A549 (cell line): ENCODE measurements around the gene PVR.
"Not testable (repeated sequence)": the region's sequence is repeated elsewhere in the genome, so short reads cannot be mapped to it uniquely, and the experiment has no call there.

Experiments
- CBX2 ChIP-seq: fragments of 200-600 bp; sonication (generic); IDR thresholded peaks from 2 replicates; pipeline ENCODE4 v1.6.1; 2016; ENCODE audit warnings: low read depth, mild to moderate bottlenecking, borderline replicate concordance
- CHD2 ChIP-seq: fragments of 150-350 bp; IDR thresholded peaks from 2 replicates; pipeline ENCODE4 v1.6.1; 2014; ENCODE audit warnings: low read length; ENCODE audit not compliant: partially characterized antibody
- CTCF ChIP-seq: fragments of >200 bp; sonication (Bioruptor Twin); formaldehyde crosslinking; IDR thresholded peaks from 3 replicates; pipeline ENCODE4 v1.5.1; 2016
- KDM1A ChIP-seq: fragments of 200-600 bp; sonication (generic); IDR thresholded peaks from 2 replicates; pipeline ENCODE4 v1.6.1; 2016; ENCODE audit warnings: low read depth, mild to moderate bottlenecking
- KDM5A ChIP-seq: fragments of 200-600 bp; sonication (generic); IDR thresholded peaks from 2 replicates; pipeline ENCODE4 v1.6.1; 2016; ENCODE audit warnings: antibody characterized with exemption, mild to moderate bottlenecking
- MAZ ChIP-seq: fragments of 150-350 bp; IDR thresholded peaks from 2 replicates; pipeline ENCODE4 v1.6.1; 2014; ENCODE audit warnings: antibody characterized with exemption, low read depth, low read length, borderline replicate concordance
- POLR2A ChIP-seq: IDR thresholded peaks from 2 replicates; pipeline ENCODE4 v1.6.1; 2012; ENCODE audit warnings: mild to moderate bottlenecking, low read length
- REST ChIP-seq: fragments of 200-600 bp; sonication (generic); IDR thresholded peaks from 2 replicates; pipeline ENCODE4 v1.6.1; 2016; ENCODE audit warnings: antibody characterized with exemption, mild to moderate bottlenecking, moderate library complexity
- RFX5 ChIP-seq: fragments of 450-650 bp; IDR thresholded peaks from 2 replicates; pipeline ENCODE4 v1.7.1; 2014; ENCODE audit warnings: antibody characterized with exemption, mild to moderate bottlenecking, moderate library complexity

DNA sequence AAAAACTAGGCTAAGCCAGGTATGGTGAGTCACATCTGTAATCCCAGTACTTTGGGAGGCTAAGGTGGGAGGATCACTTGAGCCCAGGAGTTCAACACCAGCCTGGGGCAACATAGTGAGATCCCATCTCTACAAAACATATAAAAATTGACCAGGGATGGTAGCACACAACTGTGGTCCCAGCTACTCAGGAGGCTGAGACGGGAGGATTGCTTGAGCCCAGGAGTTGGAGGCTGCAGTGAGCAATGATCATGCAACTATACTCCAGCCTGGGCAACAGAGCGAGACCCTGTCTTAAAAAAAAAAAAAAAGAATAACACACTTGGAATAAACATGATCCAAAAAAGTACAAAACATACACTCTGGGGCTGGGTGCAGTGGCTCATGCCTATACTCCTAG lies 26.3 kb downstream of the PVR start:
- not testable (repeated sequence) for TF ChIP-seq CTCF, REST, POLR2A, KDM5A, CHD2, CBX2, KDM1A, MAZ, RFX5
